Keratinocyte (primary cell): ENCODE data around the gene EGFL8. TPM values are rescaled to one million over a fixed set of nuclear protein-coding genes. Genes with fewer than 3 reads are reported as not detected.

Experiments used
- DNase-seq: peaks from one replicate; pipeline ENCODE4 v3.0.0-alpha.2; 2011; ENCODE audit warnings: low read depth, missing footprints, low spot score
- FAIRE-seq: peaks from 2 replicates; lab custom pipeline; 2011; peaks lifted over from hg19 to GRCh38; lab: Jason Lieb, UNC
- H2AFZ ChIP-seq: 2 replicates; pipeline ENCODE4 v1.6.0; 2012; ENCODE audit warnings: low read length, control low read depth, inconsistent platforms; ENCODE audit not compliant: control insufficient read depth
- H3K27ac ChIP-seq: 2 replicates; pipeline ENCODE4 v1.5.1; 2011; ENCODE audit warnings: low read length; ENCODE audit not compliant: control insufficient read depth, insufficient read depth
- H3K27me3 ChIP-seq: 3 replicates; pipeline ENCODE4 v1.6.0; 2011; ENCODE audit warnings: low read length; ENCODE audit not compliant: control insufficient read depth, insufficient read depth; ENCODE audit errors: extremely low read depth
- H3K36me3 ChIP-seq, 2 experiments: 2 replicates in 1 of 2; 3 replicates in 1 of 2; pipeline ENCODE4 v1.5.1; 2011; ENCODE audit warnings: low read length in 2 of 2, mild to moderate bottlenecking in 1 of 2; ENCODE audit not compliant: control insufficient read depth in 2 of 2, insufficient read depth in 2 of 2; ENCODE audit errors: extremely low read depth in 1 of 2
- H3K4me1 ChIP-seq: 3 replicates; pipeline ENCODE4 v1.5.1; 2011; ENCODE audit warnings: low read length; ENCODE audit not compliant: control insufficient read depth, insufficient read depth; ENCODE audit errors: extremely low read depth
- H3K4me2 ChIP-seq: 3 replicates; pipeline ENCODE4 v1.6.0; 2011; ENCODE audit warnings: low read depth, low read length; ENCODE audit not compliant: control insufficient read depth, insufficient read depth; ENCODE audit errors: extremely low read depth
- H3K4me3 ChIP-seq, 3 experiments: fragments of 200-600 bp in 1 of 3; sonication (generic) in 1 of 3; 2 replicates in 2 of 3; 3 replicates in 1 of 3; pipeline ENCODE4 v1.5.1; 2011 to 2016; ENCODE audit warnings: low read length in 3 of 3, mild to moderate bottlenecking in 3 of 3, control low read depth in 2 of 3, inconsistent platforms in 1 of 3, low read depth in 1 of 3, mixed read lengths in 1 of 3, mixed run types in 1 of 3, moderate library complexity in 1 of 3; ENCODE audit not compliant: control insufficient read depth in 2 of 3, insufficient read depth in 2 of 3; ENCODE audit errors: extremely low read depth in 1 of 3
- H3K79me2 ChIP-seq: 2 replicates; pipeline ENCODE4 v1.6.0; 2012; ENCODE audit warnings: low read length; ENCODE audit not compliant: control insufficient read depth, insufficient read depth
- H3K9ac ChIP-seq: 3 replicates; pipeline ENCODE4 v1.6.0; 2011; ENCODE audit warnings: low read length; ENCODE audit not compliant: control insufficient read depth, insufficient read depth; ENCODE audit errors: extremely low read depth
- H3K9me1 ChIP-seq: 3 replicates; pipeline ENCODE4 v1.6.0; 2011; ENCODE audit warnings: low read length; ENCODE audit not compliant: control insufficient read depth, insufficient read depth; ENCODE audit errors: extremely low read depth
- H3K9me3 ChIP-seq: 2 replicates; pipeline ENCODE4 v1.5.1; 2012; ENCODE audit warnings: low read depth, low read length; ENCODE audit not compliant: control insufficient read depth
- H4K20me1 ChIP-seq: 3 replicates; pipeline ENCODE4 v1.6.0; 2011; ENCODE audit warnings: low read length; ENCODE audit not compliant: control insufficient read depth, insufficient read depth; ENCODE audit errors: extremely low read depth
- CTCF ChIP-seq, 3 experiments: IDR thresholded peaks in 1 of 3; conservative IDR thresholded peaks in 1 of 3; optimal IDR thresholded peaks in 1 of 3; 2 replicates in 2 of 3; 3 replicates in 1 of 3; pipeline versions ENCODE3 to v1.5.1; 2011; ENCODE audit warnings: low read length in 3 of 3, mild to moderate bottlenecking in 3 of 3, moderate library complexity in 2 of 3, control low read depth in 1 of 3, inconsistent platforms in 1 of 3; ENCODE audit not compliant: insufficient read depth in 2 of 3; ENCODE audit errors: extremely low read depth in 1 of 3
- EZH2 ChIP-seq: IDR thresholded peaks from one replicate; pipeline ENCODE4 v1.6.1; 2012; ENCODE audit warnings: inconsistent platforms, mild to moderate bottlenecking, low read length, moderate library complexity
- dilution Hi-C: fragments of 300-500 bp; cut with MboI; formaldehyde crosslinking; loops from one replicate; pipeline ENCODE4 v1.7.0; 2020; ENCODE audit warnings: low sequenced_read_pairs; ENCODE audit not compliant: extremely low pct_ligation_motif_present
- polyA plus RNA-seq, 5 experiments: library from polyadenylated mRNA; depleted of rRNA in 3 of 5; stranded (reverse) in 3 of 5; stranded (forward) in 1 of 5; unstranded in 1 of 5; fragments of >200 nt; gene quantifications; 1 replicate in 1 of 5; 2 replicates in 3 of 5; 3 replicates in 1 of 5; pipeline versions ENCODE4 v1.2.1 to v1.2.3, GENCODE V29; 2011 to 2012; ENCODE audit warnings: missing spikeins in 2 of 5, low read depth in 1 of 5, low replicate concordance in 1 of 5

The EGFL8 gene
- polyA plus RNA-seq, 1 donor (not counting 4 experiments of a cell fraction or from before 2014, with no cell fraction given), result 3.7 TPM

GRCh38 chr6:32214126-32214525, 49.7 kb downstream of the EGFL8 start:
- Histone ChIP-seq H3K27ac (no peak overlapping the region), H3K9me3 (no peaks in the 10 kb centered on the region), H3K9me1 (no peaks in the 10 kb centered on the region), H4K20me1 (no peaks in the 10 kb centered on the region), H3K27me3 (peaks cover 5% of the 10 kb centered on the region), H3K9ac (no peak overlapping the region), H3K4me3 (no peak overlapping the region), H3K4me2 (no peak overlapping the region), H3K36me3 (no peaks in the 10 kb centered on the region), H3K79me2 (no peaks in the 10 kb centered on the region), H2AFZ (no peak overlapping the region), H3K4me1 (no peaks in the 10 kb centered on the region)
- TF ChIP-seq CTCF (optimal IDR thresholded peaks at IDR 0.05 in 1 of 3, IDR thresholded peaks at IDR 0.05 in 1 of 3, conservative IDR thresholded peaks at IDR 0.05 in 1 of 3; ENCODE audit: extremely low read depth in 1 of 3, insufficient read depth in 2 of 3, low read length in 3 of 3) (no peak), EZH2 (no peak)
- dilution Hi-C loops, result no loop called here
- DNase-seq (no peak), FAIRE-seq (no peak)

GRCh38 chr6:32215617-32216016, 51.2 kb downstream of the EGFL8 start:
- H3K9me1 ChIP-seq, result no peaks in the 10 kb centered on the region
- no peak overlapping the region for H3K4me3 ChIP-seq
- dilution Hi-C loops, result no loop called here
- no peaks in the 10 kb centered on the region for H3K4me1 ChIP-seq
- no peak overlapping the region for H2AFZ ChIP-seq
- H3K36me3 ChIP-seq, result no peaks in the 10 kb centered on the region
- no peak overlapping the region for H3K4me2 ChIP-seq
- H3K9me3 ChIP-seq, result no peaks in the 10 kb centered on the region
- TF ChIP-seq EZH2 (no peak), CTCF (optimal IDR thresholded peaks at IDR 0.05 in 1 of 3, IDR thresholded peaks at IDR 0.05 in 1 of 3, conservative IDR thresholded peaks at IDR 0.05 in 1 of 3; ENCODE audit: extremely low read depth in 1 of 3, insufficient read depth in 2 of 3, low read length in 3 of 3) (no peak)
- no peak overlapping the region for H3K9ac ChIP-seq
- no peaks in the 10 kb centered on the region for H3K79me2 ChIP-seq
- no peaks in the 10 kb centered on the region for H4K20me1 ChIP-seq
- H3K27me3 ChIP-seq, result peaks cover 13% of the 10 kb centered on the region
- no peak for DNase-seq
- no peak for FAIRE-seq
- no peak overlapping the region for H3K27ac ChIP-seq
